ENCODE data around the gene BEND2. TPM values are rescaled to one million over a fixed set of nuclear protein-coding genes. Genes with fewer than 3 reads are reported as not detected.

Gene BEND2
- total and polyA plus RNA-seq, 2 of the 8 experiments (the other 6 are each of a cell fraction or from before 2014, with no cell fraction given): not detected

- Histone ChIP-seq H2BK15ac (ENCODE audit: low read length) (no peak overlapping the region), H3K27ac (ENCODE audit: low read depth, low read length) (no peak overlapping the region), H3K23ac (ENCODE audit: insufficient read length) (no peak overlapping the region), H3K18ac (ENCODE audit: extremely low read depth, low read length) (no peak overlapping the region), H3K56ac (replicated peaks; ENCODE audit: insufficient read length, low read depth, low read length) (no peak overlapping the region), H3K27me3 (replicated peaks in 1 of 4; ENCODE audit: control insufficient read depth in 3 of 4, extremely low read depth in 1 of 4, insufficient read depth in 3 of 4, low read length in 3 of 4) (no peaks in the 10 kb centered on the region), H3K79me2 (ENCODE audit: control insufficient read depth in 1 of 2, insufficient read depth in 2 of 2, low read length in 2 of 2) (no peaks in the 10 kb centered on the region), H3K9ac (replicated peaks in 1 of 4; ENCODE audit: extremely low read depth in 1 of 4, low read depth in 3 of 4, low read length in 3 of 4) (no peak overlapping the region), H4K91ac (replicated peaks; ENCODE audit: insufficient read length, low read length) (no peak overlapping the region), H3K79me1 (ENCODE audit: low read depth, low read length) (no peaks in the 10 kb centered on the region), H3K4me2 (ENCODE audit: insufficient read depth in 1 of 2, low read depth in 2 of 2, low read length in 2 of 2) (no peak overlapping the region), H2BK5ac (ENCODE audit: low read depth, low read length) (no peak overlapping the region), H4K5ac (ENCODE audit: insufficient read length, low read depth, low read length) (no peak overlapping the region), H3K4me1 (replicated peaks in 1 of 4; ENCODE audit: control insufficient read depth in 3 of 4, insufficient read depth in 4 of 4, low read length in 3 of 4) (no peaks in the 10 kb centered on the region), H2BK20ac (ENCODE audit: low read length) (no peak overlapping the region), H3K23me2 (ENCODE audit: low read depth, low read length) (no peaks in the 10 kb centered on the region), H2AK5ac (ENCODE audit: low read depth, low read length) (no peak overlapping the region), H2BK120ac (replicated peaks; ENCODE audit: low read depth, low read length) (no peak overlapping the region), H2BK12ac (ENCODE audit: low read depth, low read length) (no peak overlapping the region), H4K20me1 (replicated peaks in 1 of 2; ENCODE audit: control insufficient read depth in 1 of 2, insufficient read depth in 2 of 2, low read length in 2 of 2) (no peaks in the 10 kb centered on the region), H4K8ac (ENCODE audit: extremely low read depth, insufficient read depth, low read length) (no peak overlapping the region), H3K4me3 (ENCODE audit: extremely low read depth in 1 of 4, insufficient read depth in 2 of 4, low read depth in 3 of 4, low read length in 4 of 4) (no peak overlapping the region), H3K4ac (replicated peaks; ENCODE audit: insufficient read length, low read depth, low read length) (no peak overlapping the region), H3K14ac (ENCODE audit: insufficient read length) (no peak overlapping the region), H3K9me3 (ENCODE audit: insufficient read depth in 2 of 2, low read depth in 1 of 2, low read length in 1 of 2) (no peaks in the 10 kb centered on the region), H2AFZ (ENCODE audit: low read length) (no peak overlapping the region), H3K36me3 (ENCODE audit: control insufficient read depth in 2 of 4, insufficient read depth in 4 of 4, low read length in 3 of 4) (no peaks in the 10 kb centered on the region)
- WGBS, 2 experiments (ENCODE audit: extremely low coverage in 1 of 2, insufficient coverage in 1 of 2, insufficient read length in 1 of 2, insufficient replicate concordance in 2 of 2, low coverage in 1 of 2, low lambda C conversion rate in 2 of 2, missing lambda C conversion rate in 1 of 2): 82% methylated on average over 6 of the region's 8 CpGs; no CpG with 5 or more reads in 1 of the 2 experiments
- DNase-seq (ENCODE audit: low read depth in 1 of 2, low spot score in 2 of 2) (no peak), FAIRE-seq (no peak)
- ChIA-PET POLR2A (ENCODE audit: partially characterized antibody) (no interaction called here), CTCF (ENCODE audit: partially characterized antibody) (no interaction called here)
- TF ChIP-seq HDAC6 (IDR thresholded peaks at IDR 0.05; ENCODE audit: low read depth, low read length) (no peak), GTF2F1 (IDR thresholded peaks at IDR 0.05; ENCODE audit: borderline replicate concordance, low read depth, low read length) (no peak), SP4 (IDR thresholded peaks at IDR 0.05; ENCODE audit: low read length) (no peak), MAX (IDR thresholded peaks at IDR 0.05) (no peak), POLR2AphosphoS5 (IDR thresholded peaks at IDR 0.05; ENCODE audit: low read depth, low read length) (no peak), CBX8 (IDR thresholded peaks at IDR 0.05; ENCODE audit: borderline replicate concordance, low read depth, low read length) (no peak), SP2 (IDR thresholded peaks at IDR 0.05; ENCODE audit: low read length) (no peak), CHD2 (IDR thresholded peaks at IDR 0.05; ENCODE audit: low read length) (no peak), YY1 (IDR thresholded peaks at IDR 0.05; ENCODE audit: low read depth, low read length) (no peak), CTCF (IDR thresholded peaks at IDR 0.05; ENCODE audit: control extremely low read depth in 1 of 3, insufficient read depth in 1 of 3, low read depth in 1 of 3, low read length in 3 of 3) (no peak), KDM1A (IDR thresholded peaks at IDR 0.05; ENCODE audit: borderline replicate concordance, low read length) (no peak), SRF (IDR thresholded peaks at IDR 0.05; ENCODE audit: low read depth, low read length) (no peak), EZH2 (IDR thresholded peaks at IDR 0.05; ENCODE audit: low read depth, low read length, severe bottlenecking) (no peak)
Observed at GRCh38 chrX:18129690-18130089, 91.0 kb downstream of the BEND2 start.

Data from H1 (cell line).